Endothelial cell of umbilical vein (primary cell): Measurements from ENCODE around the gene ASGR2.

ENCODE experiments used
- CTCF ChIP-seq, 2 donors: IDR thresholded peaks; 1 replicate in 1 of 2; 2 replicates in 1 of 2; pipeline ENCODE4 v1.5.1; 2011; ENCODE audit warnings: low read length in 2 of 2, mild to moderate bottlenecking in 2 of 2, moderate library complexity in 2 of 2, control low read depth in 1 of 2, inconsistent platforms in 1 of 2, low read depth in 1 of 2; ENCODE audit not compliant: insufficient read depth in 1 of 2; ENCODE audit errors: extremely low read depth in 1 of 2
- EZH2 ChIP-seq: IDR thresholded peaks from 2 replicates; pipeline ENCODE4 v1.6.1; 2012; ENCODE audit warnings: borderline replicate concordance, low read depth, mild to moderate bottlenecking, moderate library complexity, low read length, inconsistent platforms; ENCODE audit not compliant: severe bottlenecking
- JUN ChIP-seq: IDR thresholded peaks from 2 replicates; pipeline ENCODE4 v1.6.1; 2011; ENCODE audit warnings: borderline replicate concordance, low read depth; ENCODE audit not compliant: insufficient read length, insufficient read depth
- MAX ChIP-seq: IDR thresholded peaks from 2 replicates; pipeline ENCODE4 v1.6.1; 2011; ENCODE audit not compliant: insufficient read depth, insufficient read length
- POLR2A ChIP-seq: IDR thresholded peaks from 2 replicates; pipeline ENCODE4 v1.6.1; 2012; ENCODE audit warnings: low read depth, mild to moderate bottlenecking, control low read depth, low read length

GRCh38 chr17:7133916-7134315 lies 19.3 kb upstream of the ASGR2 start:
- TF ChIP-seq POLR2A = no peak
- no peak for TF ChIP-seq CTCF (IDR thresholded peaks at IDR 0.05; ENCODE audit: extremely low read depth in 1 of 2, insufficient read depth in 1 of 2, low read depth in 1 of 2, low read length in 2 of 2)
- TF ChIP-seq EZH2 = no peak
- TF ChIP-seq MAX = no peak
- TF ChIP-seq JUN = no peak
